Neuronal stem cell (in vitro differentiated cells): ENCODE results near the gene OTOGL.

ENCODE experiments used
- DNase-seq: peaks from one replicate; pipeline ENCODE4 v3.0.0-alpha.2; 2013; ENCODE audit warnings: low spot score
- H2AFZ ChIP-seq: one replicate; pipeline ENCODE4 v1.6.1; 2013; ENCODE audit warnings: mild to moderate bottlenecking, low read length, inconsistent platforms
- H2AK5ac ChIP-seq: 2 replicates; pipeline ENCODE4 v1.6.1; 2013; ENCODE audit warnings: low read depth, mild to moderate bottlenecking, inconsistent platforms, low read length, moderate library complexity, mixed read lengths
- H2BK120ac ChIP-seq: 2 replicates; pipeline ENCODE4 v1.6.1; 2013; ENCODE audit warnings: low read depth, mild to moderate bottlenecking, inconsistent platforms, low read length, moderate library complexity, mixed read lengths
- H2BK12ac ChIP-seq: one replicate; pipeline ENCODE4 v1.6.1; 2013; ENCODE audit warnings: low read length, inconsistent platforms
- H2BK15ac ChIP-seq: 2 replicates; pipeline ENCODE4 v1.6.1; 2013; ENCODE audit warnings: mild to moderate bottlenecking, low read length, inconsistent platforms, mixed read lengths
- H2BK5ac ChIP-seq: one replicate; pipeline ENCODE4 v1.6.1; 2013; ENCODE audit warnings: inconsistent platforms, mild to moderate bottlenecking, low read length, moderate library complexity
- H3K14ac ChIP-seq: one replicate; pipeline ENCODE4 v1.6.1; 2013; ENCODE audit warnings: low read length, inconsistent platforms
- H3K18ac ChIP-seq: 2 replicates; pipeline ENCODE4 v1.6.1; 2013; ENCODE audit warnings: low read length, inconsistent platforms
- H3K23ac ChIP-seq: 2 replicates; pipeline ENCODE4 v1.6.1; 2013; ENCODE audit warnings: low read depth, mild to moderate bottlenecking, mixed read lengths, low read length, inconsistent platforms; ENCODE audit not compliant: poor library complexity
- H3K27ac ChIP-seq: replicated peaks from 3 replicates; pipeline ENCODE4 v1.5.1; 2013; ENCODE audit warnings: low read length, inconsistent platforms
- H3K27me3 ChIP-seq, 3 experiments: 2 replicates each; pipeline ENCODE4 v1.6.1; 2013; ENCODE audit warnings: low read length in 3 of 3, mild to moderate bottlenecking in 2 of 3, inconsistent platforms in 1 of 3, low read depth in 1 of 3, mixed read lengths in 1 of 3, moderate library complexity in 1 of 3; ENCODE audit not compliant: control insufficient read depth in 3 of 3, insufficient read depth in 3 of 3
- H3K36me3 ChIP-seq, 2 donors: replicated peaks in 1 of 2; 2 replicates each; pipeline ENCODE4 v1.6.1; 2013; ENCODE audit warnings: low read length in 2 of 2; ENCODE audit not compliant: control insufficient read depth in 2 of 2, insufficient read depth in 2 of 2
- H3K4ac ChIP-seq: 2 replicates; pipeline ENCODE4 v1.6.1; 2013; ENCODE audit warnings: inconsistent platforms, mild to moderate bottlenecking, low read length, moderate library complexity
- H3K4me1 ChIP-seq, 2 donors: 1 replicate in 1 of 2; 2 replicates in 1 of 2; pipeline ENCODE4 v1.6.1; 2013; ENCODE audit warnings: low read length in 2 of 2, low read depth in 1 of 2; ENCODE audit not compliant: control insufficient read depth in 2 of 2, insufficient read depth in 1 of 2
- H3K4me2 ChIP-seq: one replicate; pipeline ENCODE4 v1.6.1; 2013; ENCODE audit warnings: mild to moderate bottlenecking, low read length, inconsistent platforms; ENCODE audit not compliant: insufficient read depth, poor library complexity, severe bottlenecking
- H3K4me3 ChIP-seq, 2 donors: 2 replicates each; pipeline ENCODE4 v1.5.1; 2013; ENCODE audit warnings: low read length in 2 of 2, mild to moderate bottlenecking in 2 of 2, inconsistent platforms in 1 of 2, moderate library complexity in 1 of 2
- H3K79me1 ChIP-seq: one replicate; pipeline ENCODE4 v1.6.1; 2013; ENCODE audit warnings: low read depth, mild to moderate bottlenecking, inconsistent platforms, low read length, moderate library complexity
- H3K9ac ChIP-seq: one replicate; pipeline ENCODE4 v1.6.1; 2013; ENCODE audit warnings: mild to moderate bottlenecking, low read depth, low read length, inconsistent platforms; ENCODE audit not compliant: poor library complexity
- H3K9me3 ChIP-seq, 2 donors: replicated peaks in 1 of 2; 2 replicates each; pipeline versions ENCODE3 to v1.6.1; 2013; ENCODE audit warnings: low read length in 2 of 2, mild to moderate bottlenecking in 2 of 2, inconsistent platforms in 1 of 2, low read depth in 1 of 2, mixed read lengths in 1 of 2, moderate library complexity in 1 of 2; ENCODE audit not compliant: control insufficient read depth in 2 of 2, insufficient read depth in 1 of 2
- H4K8ac ChIP-seq: one replicate; pipeline ENCODE4 v1.6.1; 2013; ENCODE audit warnings: low read depth, mild to moderate bottlenecking, inconsistent platforms, low read length, moderate library complexity
- H4K91ac ChIP-seq: one replicate; pipeline ENCODE4 v1.6.1; 2013; ENCODE audit warnings: low read length, low read depth, mild to moderate bottlenecking, inconsistent platforms; ENCODE audit not compliant: poor library complexity
- WGBS, 2 donors: extraction: QIAGEN DNeasy Blood & Tissue Kit; methylation state at CpG; one replicate each; pipeline ENCODE4 v1.1.7; 2013; ENCODE audit warnings: missing lambda C conversion rate in 2 of 2, mixed read lengths in 1 of 2; ENCODE audit not compliant: insufficient read length in 2 of 2, insufficient replicate concordance in 1 of 2; ENCODE audit errors: extremely low coverage in 2 of 2; 5-methylcytosine and 5-hydroxymethylcytosine counted together

The OTOGL gene

GRCh38 chr12:80162177-80162576 lies 62.8 kb downstream of the OTOGL start:
- H2AK5ac ChIP-seq: no peak overlapping the region
- no peak overlapping the region for H2BK5ac ChIP-seq
- H3K4me3 ChIP-seq: no peak overlapping the region
- no peak overlapping the region for H2AFZ ChIP-seq
- H4K91ac ChIP-seq: no peak overlapping the region
- H2BK15ac ChIP-seq: no peak overlapping the region
- H2BK12ac ChIP-seq: no peak overlapping the region
- H3K79me1 ChIP-seq: no peaks in the 10 kb centered on the region
- H4K8ac ChIP-seq: no peak overlapping the region
- H3K36me3 ChIP-seq: no peaks in the 10 kb centered on the region
- H2BK120ac ChIP-seq: no peak overlapping the region
- H3K14ac ChIP-seq: no peak overlapping the region
- peaks cover 0 to 4% (median 0%) of the 10 kb centered on the region in 3 experiments for H3K27me3 ChIP-seq
- H3K18ac ChIP-seq: no peak overlapping the region
- no peak overlapping the region for H3K23ac ChIP-seq
- H3K4ac ChIP-seq: no peak overlapping the region
- H3K9me3 ChIP-seq: no peaks in the 10 kb centered on the region
- no peaks in the 10 kb centered on the region for H3K4me1 ChIP-seq
- whole genome bisulfite sequencing, 2 donors: no CpG with 5 or more reads among the region's 2 CpGs
- DNase-seq: no peak
- no peak overlapping the region for H3K27ac ChIP-seq
- H3K9ac ChIP-seq: no peak overlapping the region
- no peak overlapping the region for H3K4me2 ChIP-seq

- Histone ChIP-seq H3K27ac (no peak overlapping the region), H3K9me3 (no peaks in the 10 kb centered on the region), H3K36me3 (no peaks in the 10 kb centered on the region), H2BK15ac (no peak overlapping the region), H4K91ac (no peak overlapping the region), H2BK5ac (no peak overlapping the region), H2AK5ac (no peak overlapping the region), H3K4me1 (no peaks in the 10 kb centered on the region), H3K9ac (no peak overlapping the region), H3K23ac (no peak overlapping the region), H3K14ac (no peak overlapping the region), H4K8ac (no peak overlapping the region), H2BK12ac (no peak overlapping the region), H3K79me1 (no peaks in the 10 kb centered on the region), H3K18ac (no peak overlapping the region), H3K27me3 (peaks cover 0 to 4% (median 0%) of the 10 kb centered on the region in 3 experiments), H3K4ac (no peak overlapping the region), H2AFZ (no peak overlapping the region), H2BK120ac (no peak overlapping the region), H3K4me2 (no peak overlapping the region), H3K4me3 (no peak overlapping the region)
- no peak for DNase-seq
These were observed 66.4 kb downstream of the OTOGL start for GRCh38 chr12:80165746-80166145.

- no peak for DNase-seq
- Histone ChIP-seq H2AFZ (no peak overlapping the region), H3K27ac (no peak overlapping the region), H2BK15ac (no peak overlapping the region), H2AK5ac (no peak overlapping the region), H4K8ac (no peak overlapping the region), H3K4me2 (no peak overlapping the region), H3K18ac (no peak overlapping the region), H3K9ac (no peak overlapping the region), H3K27me3 (peaks cover 0 to 4% (median 0%) of the 10 kb centered on the region in 3 experiments), H3K9me3 (no peaks in the 10 kb centered on the region), H3K36me3 (no peaks in the 10 kb centered on the region), H3K14ac (no peak overlapping the region), H4K91ac (no peak overlapping the region), H3K23ac (no peak overlapping the region), H2BK12ac (no peak overlapping the region), H3K79me1 (no peaks in the 10 kb centered on the region), H2BK5ac (no peak overlapping the region), H3K4ac (no peak overlapping the region), H2BK120ac (no peak overlapping the region), H3K4me3 (no peak overlapping the region), H3K4me1 (no peaks in the 10 kb centered on the region)
- no CpG with 5 or more reads among the region's 2 CpGs for WGBS, 2 donors
These were observed 67.4 kb downstream of the OTOGL start for GRCh38 chr12:80166751-80167150.

- no peak overlapping the region for H2BK120ac ChIP-seq
- no peak overlapping the region for H3K9ac ChIP-seq
- H2AK5ac ChIP-seq: no peak overlapping the region
- H2BK12ac ChIP-seq: no peak overlapping the region
- H3K27me3 ChIP-seq: peaks cover 0 to 1% (median 0%) of the 10 kb centered on the region in 3 experiments
- no peaks in the 10 kb centered on the region for H3K9me3 ChIP-seq
- H4K8ac ChIP-seq: no peak overlapping the region
- H3K79me1 ChIP-seq: no peaks in the 10 kb centered on the region
- H3K36me3 ChIP-seq: no peaks in the 10 kb centered on the region
- DNase-seq: no peak
- H3K4me1 ChIP-seq: peaks cover 0 to 4% of the 10 kb centered on the region in 2 donors
- no peak overlapping the region for H3K4me3 ChIP-seq
- H4K91ac ChIP-seq: no peak overlapping the region
- H3K14ac ChIP-seq: no peak overlapping the region
- no peak overlapping the region for H2AFZ ChIP-seq
- no peak overlapping the region for H2BK15ac ChIP-seq
- H3K4me2 ChIP-seq: no peak overlapping the region
- H3K23ac ChIP-seq: no peak overlapping the region
- no peak overlapping the region for H3K18ac ChIP-seq
- H3K27ac ChIP-seq: no peak overlapping the region
- H3K4ac ChIP-seq: no peak overlapping the region
- H2BK5ac ChIP-seq: no peak overlapping the region
These were observed 69.6 kb downstream of the OTOGL start for GRCh38 chr12:80168936-80169335.
